ENCODE results near the gene HOXD8.

HOXD8 gene

GRCh38 chr2:176129813-176130146, 275 bp downstream of the HOXD8 start:
- Histone ChIP-seq H3K36me3 (replicated peaks) (no peaks in the 10 kb centered on the region), H3K9me3 (no peaks in the 10 kb centered on the region), H3K27me3 (ENCODE audit: low read depth) (no peaks in the 10 kb centered on the region), H3K4me3 (peak overlapping the region; percentile 30), H3K4me1 (peaks cover 11% of the 10 kb centered on the region)
- in situ Hi-C loops (cut with MboI; ENCODE audit: low sequenced_read_pairs), result loop anchor here (5.0 to 10.0 kb wide), 4 partner anchors 425 to 1025 kb away; no protein-coding TSS in a partner anchor
- peak in 1 of 2 experiments; percentile 59 for DNase-seq (ENCODE audit: low spot score in 2 of 2)

DNA sequence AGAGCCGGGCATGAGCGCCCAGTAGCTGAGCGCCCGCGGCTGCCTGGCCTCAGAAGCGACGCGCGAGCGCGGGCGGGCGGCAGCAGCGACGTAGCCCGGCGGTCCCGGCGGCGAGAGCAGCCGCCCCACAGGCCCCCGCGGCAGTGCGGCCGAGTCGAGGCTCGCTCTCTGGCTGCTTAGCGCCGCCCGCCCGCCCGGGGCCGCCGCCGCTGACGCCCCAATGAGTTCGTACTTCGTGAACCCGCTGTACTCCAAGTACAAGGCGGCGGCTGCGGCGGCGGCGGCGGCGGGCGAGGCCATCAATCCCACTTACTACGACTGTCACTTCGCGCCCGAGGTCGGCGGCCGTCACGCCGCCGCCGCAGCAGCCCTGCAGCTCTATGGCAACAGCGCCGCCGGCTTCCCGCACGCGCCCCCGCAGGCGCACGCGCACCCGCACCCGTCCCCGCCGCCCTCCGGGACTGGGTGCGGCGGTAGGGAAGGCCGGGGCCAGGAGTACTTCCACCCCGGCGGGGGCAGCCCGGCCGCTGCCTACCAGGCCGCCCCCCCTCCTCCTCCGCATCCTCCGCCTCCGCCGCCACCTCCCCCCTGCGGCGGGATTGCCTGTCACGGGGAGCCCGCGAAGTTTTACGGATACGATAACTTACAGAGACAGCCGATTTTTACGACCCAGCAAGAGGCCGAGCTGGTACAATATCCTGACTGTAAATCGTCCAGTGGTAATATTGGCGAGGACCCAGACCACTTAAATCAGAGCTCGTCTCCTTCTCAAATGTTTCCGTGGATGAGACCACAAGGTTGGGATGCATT, 847 bp downstream of the HOXD8 start:
- H3K9me3 ChIP-seq, result no peaks in the 10 kb centered on the region
- no peaks in the 10 kb centered on the region for H3K27me3 ChIP-seq (ENCODE audit: low read depth)
- peak in 1 of 2 experiments; percentile 68 for DNase-seq (ENCODE audit: low spot score in 2 of 2)
- H3K4me1 ChIP-seq, result peaks cover 17% of the 10 kb centered on the region
- H3K36me3 ChIP-seq (replicated peaks), result no peaks in the 10 kb centered on the region
- peak overlapping the region; percentile 42 for H3K4me3 ChIP-seq
- in situ Hi-C loops (cut with MboI; ENCODE audit: low sequenced_read_pairs), result no loop called here

- in situ Hi-C loops (cut with MboI; ENCODE audit: low sequenced_read_pairs), result no loop called here
- Histone ChIP-seq H3K36me3 (replicated peaks) (no peaks in the 10 kb centered on the region), H3K4me1 (peaks cover 22% of the 10 kb centered on the region), H3K9me3 (no peaks in the 10 kb centered on the region), H3K4me3 (peak overlapping the region; percentile 42), H3K27me3 (ENCODE audit: low read depth) (no peaks in the 10 kb centered on the region)
- no peak for DNase-seq (ENCODE audit: low spot score in 2 of 2)
Observed at GRCh38 chr2:176130957-176131847, 1.7 kb downstream of the HOXD8 start.

- no peak overlapping the region; the same call in 1 of the 2 replicates for H3K4me3 ChIP-seq
- H3K4me1 ChIP-seq, result peaks cover 22% of the 10 kb centered on the region
- DNase-seq (ENCODE audit: low spot score in 2 of 2), result no peak
- H3K9me3 ChIP-seq, result no peaks in the 10 kb centered on the region
- no peaks in the 10 kb centered on the region for H3K36me3 ChIP-seq (replicated peaks)
- in situ Hi-C loops (cut with MboI; ENCODE audit: low sequenced_read_pairs), result no loop called here
- H3K27me3 ChIP-seq (ENCODE audit: low read depth), result no peaks in the 10 kb centered on the region
Observed at GRCh38 chr2:176131848-176132158, 2.3 kb downstream of the HOXD8 start.

GRCh38 chr2:176132205-176133171, 3.0 kb downstream of the HOXD8 start:
- in situ Hi-C loops (cut with MboI; ENCODE audit: low sequenced_read_pairs), result no loop called here
- DNase-seq (ENCODE audit: low spot score in 2 of 2), result no peak
- peak overlapping the region; percentile 13 for H3K4me3 ChIP-seq
- H3K4me1 ChIP-seq, result peaks cover 22% of the 10 kb centered on the region
- no peaks in the 10 kb centered on the region for H3K36me3 ChIP-seq (replicated peaks)
- no peaks in the 10 kb centered on the region for H3K27me3 ChIP-seq (ENCODE audit: low read depth)
- H3K9me3 ChIP-seq, result no peaks in the 10 kb centered on the region

GRCh38 chr2:176133389-176133788, 3.9 kb downstream of the HOXD8 start:
- Histone ChIP-seq H3K9me3 (no peaks in the 10 kb centered on the region), H3K4me3 (no peak overlapping the region), H3K27me3 (ENCODE audit: low read depth) (no peaks in the 10 kb centered on the region), H3K36me3 (replicated peaks) (no peaks in the 10 kb centered on the region), H3K4me1 (peaks cover 27% of the 10 kb centered on the region)
- in situ Hi-C loops (cut with MboI; ENCODE audit: low sequenced_read_pairs), result no loop called here
- no peak for DNase-seq (ENCODE audit: low spot score in 2 of 2)

GRCh38 chr2:176134035-176134434, 4.5 kb downstream of the HOXD8 start:
- in situ Hi-C loops (cut with MboI; ENCODE audit: low sequenced_read_pairs), result no loop called here
- no peaks in the 10 kb centered on the region for H3K27me3 ChIP-seq (ENCODE audit: low read depth)

DNA sequence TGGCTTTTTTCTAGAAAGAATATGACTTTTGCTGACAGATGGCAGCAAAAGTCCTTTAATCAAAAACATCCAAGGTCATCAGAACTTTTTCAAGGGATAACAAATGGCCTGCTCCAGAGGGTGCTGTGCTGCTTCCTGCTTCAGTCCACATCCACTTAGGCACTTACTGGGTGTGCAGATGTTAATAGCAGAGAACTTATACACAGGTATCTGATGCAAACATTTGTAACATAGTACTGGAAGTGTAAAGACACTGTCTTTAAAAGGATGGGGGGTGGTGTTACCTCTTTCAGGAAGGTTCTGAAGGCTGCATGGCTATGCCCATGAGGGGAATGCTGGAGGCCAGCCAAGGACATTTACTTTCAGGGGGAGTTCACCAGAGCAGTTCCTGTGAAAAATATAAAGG, 5.5 kb downstream of the HOXD8 start:
- peaks cover 24% of the 10 kb centered on the region for H3K4me1 ChIP-seq
- H3K9me3 ChIP-seq, result no peaks in the 10 kb centered on the region
- in situ Hi-C loops (cut with MboI; ENCODE audit: low sequenced_read_pairs), result loop anchor here (5.0 kb wide), 1 partner anchor 322 kb away; no protein-coding TSS in a partner anchor
- no peaks in the 10 kb centered on the region for H3K36me3 ChIP-seq (replicated peaks)
- DNase-seq (ENCODE audit: low spot score in 2 of 2), result peak in 1 of 2 experiments; percentile 41
- no peak overlapping the region for H3K4me3 ChIP-seq
- no peaks in the 10 kb centered on the region for H3K27me3 ChIP-seq (ENCODE audit: low read depth)

More at GRCh38 chr2:176134035-176134434, 4.5 kb downstream of the HOXD8 start:
- Histone ChIP-seq H3K9me3 (no peaks in the 10 kb centered on the region), H3K36me3 (replicated peaks) (no peaks in the 10 kb centered on the region), H3K4me1 (peaks cover 28% of the 10 kb centered on the region), H3K4me3 (no peak overlapping the region)
- no peak for DNase-seq (ENCODE audit: low spot score in 2 of 2)

DNA sequence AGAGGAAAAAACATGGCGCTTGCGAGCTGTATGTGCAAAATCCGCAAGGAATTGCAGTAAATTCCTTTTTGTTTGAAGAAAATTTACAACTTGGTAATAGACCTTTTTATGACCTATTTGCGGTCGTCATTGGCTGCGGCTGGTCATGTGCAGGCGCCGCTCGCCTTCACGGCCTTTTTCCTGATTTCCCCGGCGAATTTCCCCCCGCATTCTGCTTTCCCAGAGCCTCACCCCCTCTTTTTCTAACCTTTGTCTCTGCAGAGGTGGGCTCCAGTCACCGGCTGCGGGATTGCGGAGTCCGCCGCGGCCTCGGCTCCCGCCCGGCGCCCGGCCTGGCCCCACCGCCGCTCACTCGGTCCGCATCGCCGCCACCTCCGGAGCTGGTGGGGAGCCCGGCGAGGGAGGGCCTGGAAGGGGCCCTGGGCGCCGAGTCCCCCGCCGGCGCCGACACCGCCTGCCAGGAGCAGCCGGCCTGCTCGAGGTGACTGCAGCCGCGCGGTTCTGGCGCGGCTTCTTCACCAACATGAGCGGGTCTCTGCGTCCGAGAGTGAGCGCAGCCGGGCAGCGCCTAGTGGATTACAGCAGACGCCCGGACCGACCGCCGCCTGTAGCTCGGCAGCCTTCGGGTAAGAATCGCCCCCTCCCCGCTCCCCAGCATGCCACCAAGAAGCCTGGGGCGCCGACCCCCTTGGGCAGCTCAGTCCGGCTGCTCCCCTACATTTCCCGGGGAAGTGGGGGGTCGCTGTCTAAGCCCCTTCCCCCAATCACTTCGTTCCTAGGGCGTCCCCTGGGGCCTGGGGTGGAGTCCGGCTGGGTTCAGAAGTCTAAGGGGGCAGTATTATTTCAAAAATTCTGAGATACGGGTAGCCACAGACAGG, 7.1 kb downstream of the HOXD8 start:
- in situ Hi-C loops (cut with MboI; ENCODE audit: low sequenced_read_pairs), result loop anchor here (5.0 kb wide), 1 partner anchor 321 kb away; no protein-coding TSS in a partner anchor
- peak overlapping the region; percentile 64 for H3K4me3 ChIP-seq
- no peaks in the 10 kb centered on the region for H3K27me3 ChIP-seq (ENCODE audit: low read depth)

GRCh38 chr2:176137252-176137580, 7.7 kb downstream of the HOXD8 start:
- no peaks in the 10 kb centered on the region for H3K27me3 ChIP-seq (ENCODE audit: low read depth)
- H3K4me1 ChIP-seq, result peaks cover 24% of the 10 kb centered on the region
- DNase-seq (ENCODE audit: low spot score in 2 of 2), result no peak
- H3K9me3 ChIP-seq, result no peaks in the 10 kb centered on the region
- in situ Hi-C loops (cut with MboI; ENCODE audit: low sequenced_read_pairs), result loop anchor here (5.0 kb wide), 1 partner anchor 320 kb away; no protein-coding TSS in a partner anchor
- H3K4me3 ChIP-seq, result peak overlapping the region; percentile 64
- no peaks in the 10 kb centered on the region for H3K36me3 ChIP-seq (replicated peaks)

More for the DNA sequence above, 7.1 kb downstream of the HOXD8 start:
- DNase-seq (ENCODE audit: low spot score in 2 of 2), result peak; percentile 66 to 68
- H3K4me1 ChIP-seq, result peaks cover 26% of the 10 kb centered on the region
- no peaks in the 10 kb centered on the region for H3K36me3 ChIP-seq (replicated peaks)
- H3K9me3 ChIP-seq, result no peaks in the 10 kb centered on the region

- in situ Hi-C loops (cut with MboI; ENCODE audit: low sequenced_read_pairs), result loop anchor here (5.0 kb wide), 1 partner anchor 319 kb away; no protein-coding TSS in a partner anchor
- Histone ChIP-seq H3K27me3 (ENCODE audit: low read depth) (no peaks in the 10 kb centered on the region), H3K36me3 (replicated peaks) (no peaks in the 10 kb centered on the region), H3K9me3 (no peaks in the 10 kb centered on the region), H3K4me3 (peak overlapping the region; percentile 64), H3K4me1 (peaks cover 24% of the 10 kb centered on the region)
- no peak for DNase-seq (ENCODE audit: low spot score in 2 of 2)
Observed at GRCh38 chr2:176137906-176138305, 8.4 kb downstream of the HOXD8 start.

DNA sequence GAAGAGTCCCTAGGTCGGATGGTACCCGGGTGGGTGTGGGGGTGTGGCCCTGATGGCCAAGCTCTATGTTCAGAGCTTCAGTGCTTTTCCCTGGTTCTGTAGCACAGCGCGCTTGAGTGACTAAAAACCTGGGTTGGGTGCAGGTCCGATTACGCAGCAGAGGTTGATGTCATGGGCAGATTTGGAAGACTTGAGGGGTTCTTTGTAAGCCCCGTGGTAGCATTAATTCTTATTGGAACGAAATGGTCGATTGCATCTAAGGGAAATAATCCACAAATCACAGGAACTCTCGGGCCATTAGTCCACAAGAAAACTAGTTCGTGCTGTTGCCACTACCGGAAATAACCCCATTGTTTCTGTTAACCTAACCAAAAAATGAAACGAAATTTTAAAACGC, 9.0 kb downstream of the HOXD8 start:
- H3K27me3 ChIP-seq (ENCODE audit: low read depth), result no peaks in the 10 kb centered on the region
- H3K36me3 ChIP-seq (replicated peaks), result no peaks in the 10 kb centered on the region
- peaks cover 24% of the 10 kb centered on the region for H3K4me1 ChIP-seq
- in situ Hi-C loops (cut with MboI; ENCODE audit: low sequenced_read_pairs), result loop anchor here (5.0 kb wide), 1 partner anchor 319 kb away; no protein-coding TSS in a partner anchor
- H3K9me3 ChIP-seq, result no peaks in the 10 kb centered on the region
- no peak for DNase-seq (ENCODE audit: low spot score in 2 of 2)
- peak overlapping the region; percentile 64; the same call in 1 of the 2 replicates for H3K4me3 ChIP-seq
